ENCODE results near the gene GLDN.

GLDN gene

GRCh38 chr15:51322621-51323296 is 18.7 kb upstream of the GLDN start:
- DNase-seq (ENCODE audit: low read depth in 2 of 3, low spot score in 1 of 3), result no peak

GRCh38 chr15:51323749-51324148 is 17.7 kb upstream of the GLDN start:
- no peak for DNase-seq (ENCODE audit: low read depth in 2 of 3, low spot score in 1 of 3)

- no peak for DNase-seq (ENCODE audit: low read depth in 2 of 3, low spot score in 1 of 3)
These were observed 16.3 kb upstream of the GLDN start for GRCh38 chr15:51325167-51325566.

- no peak for DNase-seq (ENCODE audit: low read depth in 2 of 3, low spot score in 1 of 3)
These were observed 14.4 kb upstream of the GLDN start for GRCh38 chr15:51327081-51327480.

GRCh38 chr15:51328926-51329325 is 12.5 kb upstream of the GLDN start:
- no peak for DNase-seq (ENCODE audit: low read depth in 2 of 3, low spot score in 1 of 3)

- DNase-seq (ENCODE audit: low read depth in 2 of 3, low spot score in 1 of 3), result no peak
These were observed 10.3 kb upstream of the GLDN start for GRCh38 chr15:51331141-51331540.

- DNase-seq (ENCODE audit: low read depth in 2 of 3, low spot score in 1 of 3), result no peak
These were observed 9.0 kb upstream of the GLDN start for GRCh38 chr15:51332206-51333147.

- no peak for DNase-seq (ENCODE audit: low read depth in 2 of 3, low spot score in 1 of 3)
These were observed 7.9 kb upstream of the GLDN start for GRCh38 chr15:51333571-51333970.

- DNase-seq (ENCODE audit: low read depth in 2 of 3, low spot score in 1 of 3), result no peak
These were observed 7.4 kb upstream of the GLDN start for GRCh38 chr15:51334011-51334451.

- DNase-seq (ENCODE audit: low read depth in 2 of 3, low spot score in 1 of 3), result no peak
These were observed 6.4 kb upstream of the GLDN start for GRCh38 chr15:51335087-51335486.

GRCh38 chr15:51335538-51336410 is 5.7 kb upstream of the GLDN start:
- no peak for DNase-seq (ENCODE audit: low read depth in 2 of 3, low spot score in 1 of 3)

- DNase-seq (ENCODE audit: low read depth in 2 of 3, low spot score in 1 of 3), result no peak
These were observed 3.0 kb upstream of the GLDN start, which contains the start of gene CYP19A1 for GRCh38 chr15:51338496-51338895. Gene CYP19A1 (minus strand): TSS chr15:51338596. CDS start chr15:51242912, 95,684 bp downstream.

GRCh38 chr15:51342227-51342999 is 958 bp downstream of the GLDN start:
- DNase-seq (ENCODE audit: low read depth in 2 of 3, low spot score in 1 of 3), result no peak

GRCh38 chr15:51343466-51343865 is 2.0 kb downstream of the GLDN start:
- DNase-seq (ENCODE audit: low read depth in 2 of 3, low spot score in 1 of 3), result no peak

GRCh38 chr15:51346136-51346535 is 4.7 kb downstream of the GLDN start:
- no peak for DNase-seq (ENCODE audit: low read depth in 2 of 3, low spot score in 1 of 3)

- DNase-seq (ENCODE audit: low read depth in 2 of 3, low spot score in 1 of 3), result no peak
These were observed 7.2 kb downstream of the GLDN start for GRCh38 chr15:51348688-51349087.

GRCh38 chr15:51349156-51349844 is 7.8 kb downstream of the GLDN start:
- no peak for DNase-seq (ENCODE audit: low read depth in 2 of 3, low spot score in 1 of 3)

- DNase-seq (ENCODE audit: low read depth in 2 of 3, low spot score in 1 of 3), result no peak
These were observed 9.3 kb downstream of the GLDN start for GRCh38 chr15:51350723-51351122.

GRCh38 chr15:51353976-51354375 is 12.5 kb downstream of the GLDN start:
- DNase-seq (ENCODE audit: low read depth in 2 of 3, low spot score in 1 of 3), result no peak

- DNase-seq (ENCODE audit: low read depth in 2 of 3, low spot score in 1 of 3), result no peak
These were observed 13.6 kb downstream of the GLDN start for GRCh38 chr15:51355096-51355495.
